ENCODE data around the gene RPP25L.
A peak's percentile ranks its signal among the peaks of the same experiment; 100 is the strongest.

RPP25L gene

GRCh38 chr9:34623374-34624235, 11.7 kb upstream of the RPP25L start:
- DNase-seq = no peak
- Histone ChIP-seq H3K36me3 (peaks cover 1% of the 10 kb centered on the region), H3K9me3 (ENCODE audit: severe bottlenecking) (no peaks in the 10 kb centered on the region), H3K27ac (no peak overlapping the region), H3K27me3 (ENCODE audit: insufficient read depth, low read depth, severe bottlenecking) (peaks cover 10% of the 10 kb centered on the region), H3K4me3 (ENCODE audit: low read depth, low read length) (no peak overlapping the region)
- TF ChIP-seq CTCF (IDR thresholded peaks at IDR 0.05; ENCODE audit: low read depth, low read length) = no peak

GRCh38 chr9:34620061-34620994, 8.4 kb upstream of the RPP25L start, which contains the start of gene DCTN3:
DCTN3 (minus strand) TSS chr9:34620495; CDS start chr9:34620464, 31 bp downstream.
- peak within 1 kb of the TSS; percentile 84 for H3K4me3 ChIP-seq (ENCODE audit: low read depth, low read length)
- H3K36me3 ChIP-seq = peaks cover 18% of the 10 kb centered on the region
- peak within 1 kb of the TSS; percentile 65 for H3K27ac ChIP-seq
- TF ChIP-seq CTCF (IDR thresholded peaks at IDR 0.05; ENCODE audit: low read depth, low read length) = no peak
- peak; percentile 92 for DNase-seq
- no peaks in the 10 kb centered on the region for H3K27me3 ChIP-seq (ENCODE audit: insufficient read depth, low read depth, severe bottlenecking)
- H3K9me3 ChIP-seq (ENCODE audit: severe bottlenecking) = no peaks in the 10 kb centered on the region

- H3K27ac ChIP-seq = no peak overlapping the region
Observed at GRCh38 chr9:34615132-34615531, 3.2 kb upstream of the RPP25L start.

GRCh38 chr9:34612788-34613390, 992 bp upstream of the RPP25L start:
- peak overlapping the region; percentile 93; the same call in 1 of the 2 replicates for H3K27ac ChIP-seq
- H3K36me3 ChIP-seq = peaks cover 13% of the 10 kb centered on the region
- peak; percentile 78 for DNase-seq
- peak overlapping the region; percentile 93 for H3K4me3 ChIP-seq (ENCODE audit: low read depth, low read length)
- peak; percentile 92 for TF ChIP-seq CTCF (IDR thresholded peaks at IDR 0.05; ENCODE audit: low read depth, low read length)
- H3K9me3 ChIP-seq (ENCODE audit: severe bottlenecking) = no peaks in the 10 kb centered on the region
- H3K27me3 ChIP-seq (ENCODE audit: insufficient read depth, low read depth, severe bottlenecking) = no peaks in the 10 kb centered on the region

More at GRCh38 chr9:34615132-34615531, 3.2 kb upstream of the RPP25L start:
- DNase-seq = no peak
- H3K9me3 ChIP-seq (ENCODE audit: severe bottlenecking) = no peaks in the 10 kb centered on the region
- H3K36me3 ChIP-seq = peaks cover 22% of the 10 kb centered on the region
- TF ChIP-seq CTCF (IDR thresholded peaks at IDR 0.05; ENCODE audit: low read depth, low read length) = no peak
- H3K4me3 ChIP-seq (ENCODE audit: low read depth, low read length) = no peak overlapping the region
- no peaks in the 10 kb centered on the region for H3K27me3 ChIP-seq (ENCODE audit: insufficient read depth, low read depth, severe bottlenecking)

GRCh38 chr9:34611251-34611810, 566 bp downstream of the RPP25L start:
- TF ChIP-seq CTCF (IDR thresholded peaks at IDR 0.05; ENCODE audit: low read depth, low read length) = no peak
- Histone ChIP-seq H3K36me3 (peaks cover 4% of the 10 kb centered on the region; the same call in 1 of the 2 replicates), H3K27me3 (ENCODE audit: insufficient read depth, low read depth, severe bottlenecking) (no peaks in the 10 kb centered on the region), H3K9me3 (ENCODE audit: severe bottlenecking) (no peaks in the 10 kb centered on the region), H3K27ac (peak overlapping the region; percentile 93), H3K4me3 (ENCODE audit: low read depth, low read length) (peak overlapping the region; percentile 93)
- no peak for DNase-seq

Data from WERI-Rb-1 (cell line).